HG02973 (cell line): ENCODE data around the gene OGDH.
"Not testable (repeated sequence)": the region's sequence is repeated elsewhere in the genome, so short reads cannot be mapped to it uniquely, and the experiment has no call there.

ENCODE experiments used
- ATAC-seq: cut with Tn5 transposase; IDR thresholded peaks from one replicate; pipeline ENCODE4 v1.9.1; 2021; ENCODE audit warnings: moderate library complexity; ENCODE audit not compliant: unreplicated experiment

The OGDH gene

DNA sequence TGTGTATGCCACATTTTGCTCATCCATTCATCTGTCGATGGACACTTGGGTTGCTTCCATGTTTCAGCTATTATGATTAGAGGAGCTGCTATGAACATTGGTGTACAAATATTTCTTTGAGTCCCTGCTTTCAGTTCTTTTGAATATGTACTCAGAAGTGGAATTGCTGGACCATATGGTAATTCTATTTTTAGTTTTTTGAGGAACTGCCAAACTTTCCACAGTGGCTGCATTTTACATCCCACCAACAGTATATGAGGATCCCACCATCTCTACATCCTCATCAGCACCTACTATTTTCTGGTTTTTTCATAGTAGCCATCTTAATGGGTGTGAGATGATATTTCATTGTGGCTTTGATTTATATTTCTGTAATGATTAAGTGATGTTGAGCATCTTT is 97.5 kb downstream of the OGDH start:
- ATAC-seq: no peak

- no peak for ATAC-seq
These were observed 99.0 kb downstream of the OGDH start for GRCh38 chr7:44705434-44705833.

GRCh38 chr7:44706788-44707557 is 100.5 kb downstream of the OGDH start:
- ATAC-seq: no peak

- ATAC-seq: no peak
These were observed 101.3 kb downstream of the OGDH start for GRCh38 chr7:44707558-44708230.

GRCh38 chr7:44709011-44709915 is 102.8 kb downstream of the OGDH start:
- ATAC-seq: no peak

GRCh38 chr7:44709945-44710596 is 103.6 kb downstream of the OGDH start:
- no peak for ATAC-seq

GRCh38 chr7:44711528-44711927 is 105.1 kb downstream of the OGDH start:
- no peak for ATAC-seq

- ATAC-seq: no peak
These were observed 105.6 kb downstream of the OGDH start for GRCh38 chr7:44712012-44712411.

- ATAC-seq: no peak
These were observed 106.7 kb downstream of the OGDH start for GRCh38 chr7:44713141-44713540.

DNA sequence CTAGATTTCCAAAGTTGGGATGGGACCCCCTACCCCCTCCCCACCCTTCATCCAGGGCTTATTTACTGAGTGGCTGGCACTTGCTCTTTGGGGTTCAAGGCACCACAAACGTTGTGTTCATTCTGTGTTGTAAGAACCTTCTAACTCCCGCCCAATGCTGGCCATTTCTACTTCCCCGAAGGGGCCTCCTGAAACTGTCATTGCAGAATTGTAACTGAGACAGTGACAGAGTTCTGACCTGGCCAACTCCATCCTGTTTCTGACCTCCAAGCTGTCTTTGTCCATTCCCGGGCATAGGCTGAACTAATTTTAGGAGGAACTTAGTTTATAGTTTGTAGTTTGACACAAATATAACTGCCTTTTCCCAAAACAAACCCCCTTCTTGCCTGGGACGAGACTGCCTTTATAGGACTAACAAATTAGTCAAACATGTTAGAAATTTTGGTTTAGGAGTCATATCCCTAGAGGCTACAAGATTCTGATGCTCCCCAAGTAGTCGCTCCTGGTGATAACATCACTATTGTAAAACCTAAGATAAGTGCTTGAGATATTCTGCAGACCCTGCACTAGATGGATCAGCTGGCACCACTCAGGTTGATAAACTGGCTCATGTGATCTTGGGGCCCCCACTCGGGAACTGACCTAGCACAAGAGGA is 107.4 kb downstream of the OGDH start:
- ATAC-seq: no peak

- ATAC-seq: no peak
These were observed 109.8 kb downstream of the OGDH start for GRCh38 chr7:44716205-44716604.

DNA sequence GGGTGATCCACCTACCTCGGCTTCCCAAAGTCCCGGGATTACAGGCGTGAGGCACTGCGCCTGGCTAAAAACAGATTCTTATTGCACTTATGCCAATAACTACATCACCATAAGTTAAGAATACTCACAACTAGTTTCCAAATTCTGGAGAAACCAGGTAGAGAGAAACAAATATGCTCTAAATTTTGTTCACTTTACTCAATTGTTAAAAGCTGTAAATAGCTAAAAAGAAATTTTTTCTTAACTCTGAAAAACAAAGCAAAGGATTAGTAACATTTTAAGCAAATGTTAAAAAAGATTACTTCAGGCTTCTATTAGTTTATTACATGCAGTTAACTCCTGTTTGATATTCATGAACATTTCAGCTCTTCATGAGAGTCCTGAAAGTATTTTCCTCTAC is 113.9 kb downstream of the OGDH start:
- ATAC-seq: no peak

- no peak for ATAC-seq
These were observed 117.8 kb downstream of the OGDH start for GRCh38 chr7:44724276-44724675.

DNA sequence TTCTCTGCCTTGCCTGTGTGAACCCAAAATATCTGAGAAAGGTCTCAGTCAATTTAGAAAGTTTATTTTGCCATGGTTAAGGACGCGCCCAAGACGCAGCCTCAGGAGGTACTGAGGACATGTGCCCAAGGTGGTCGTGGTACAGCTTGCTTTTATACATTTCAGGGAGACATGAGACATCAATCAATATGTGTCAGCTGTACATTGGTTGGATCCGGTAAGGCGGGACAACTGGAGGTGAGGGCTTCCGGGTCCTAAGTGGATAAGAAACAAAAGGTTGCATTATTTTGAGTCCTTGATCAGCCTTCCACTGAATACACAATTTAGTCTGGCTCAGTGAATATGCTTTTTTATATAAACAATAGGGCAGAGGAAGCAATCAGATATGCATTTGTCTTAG is 119.8 kb downstream of the OGDH start:
- ATAC-seq: not testable (repeated sequence)

DNA sequence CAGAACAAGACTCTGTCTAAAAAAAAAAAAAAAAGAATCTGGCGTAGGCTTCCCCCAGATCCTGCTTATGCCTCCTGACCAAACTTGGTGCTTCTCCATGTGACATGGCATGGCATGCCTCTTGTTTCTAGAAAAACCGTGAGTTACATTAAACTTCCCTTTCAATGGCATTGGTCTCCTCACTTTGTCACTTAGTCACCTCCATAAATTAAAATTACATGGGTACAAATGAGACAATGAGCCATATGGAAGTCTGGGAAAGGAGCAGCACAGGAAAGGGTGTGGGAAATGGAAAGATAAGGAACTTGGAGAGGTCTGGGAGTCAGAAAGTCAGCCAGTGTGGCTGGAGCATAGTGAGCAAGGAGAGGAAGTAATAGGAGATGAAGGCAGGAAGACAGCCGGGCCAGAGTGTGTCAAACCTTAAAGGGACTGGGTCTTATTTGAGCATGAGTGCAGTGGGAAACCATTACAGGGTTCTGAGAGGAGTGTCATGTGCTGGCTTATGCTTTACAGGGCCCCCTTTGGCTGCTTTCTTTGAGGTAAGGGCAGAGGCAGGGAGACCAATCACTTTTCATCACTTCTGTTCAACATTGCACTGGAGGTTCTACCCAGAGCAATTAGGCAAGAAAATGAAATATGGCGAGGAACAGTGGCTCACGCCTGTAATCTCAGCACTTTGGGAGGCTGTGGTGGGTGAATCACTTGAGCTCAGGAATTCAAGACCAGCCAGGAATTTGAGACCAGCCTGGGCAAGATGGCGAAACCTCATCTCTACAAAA is 120.9 kb downstream of the OGDH start:
- ATAC-seq: no peak

DNA sequence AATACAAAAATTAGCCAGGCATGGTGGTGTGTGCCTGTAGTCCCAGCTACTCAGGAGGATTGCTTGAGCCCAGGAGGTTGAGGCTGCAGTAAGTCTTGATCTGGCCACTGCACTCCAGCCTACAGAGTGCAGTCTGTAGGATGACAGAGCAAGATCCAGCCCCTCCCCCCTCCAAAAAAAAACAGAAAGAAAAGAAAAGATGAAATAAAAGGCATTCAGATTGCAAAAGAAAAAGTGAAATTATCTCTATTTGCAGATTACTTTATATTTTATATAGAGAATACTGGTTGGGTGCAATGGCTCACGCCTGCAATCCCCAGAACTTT is 121.5 kb downstream of the OGDH start:
- no peak for ATAC-seq

GRCh38 chr7:44729949-44730590 is 123.6 kb downstream of the OGDH start:
- no peak for ATAC-seq

DNA sequence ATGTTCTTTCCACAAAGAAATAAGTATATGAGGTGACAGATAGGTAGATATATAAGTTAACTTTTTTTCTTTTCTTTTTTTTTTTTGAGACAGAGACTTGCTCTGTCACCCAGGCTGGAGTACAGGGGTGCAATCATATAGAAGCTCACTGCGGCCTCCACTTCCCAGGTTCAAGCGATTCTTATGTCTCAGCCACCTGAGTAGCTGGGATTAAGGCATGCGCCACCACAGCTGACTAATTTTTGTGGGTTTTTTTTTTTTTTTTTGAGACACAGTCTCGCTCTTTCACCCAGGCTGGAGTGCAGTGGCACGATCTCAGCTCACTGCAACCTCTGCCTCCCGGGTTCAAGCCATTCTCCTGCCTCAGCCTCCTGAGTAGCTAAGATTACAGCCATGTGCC is 126.5 kb downstream of the OGDH start:
- not testable (repeated sequence) for ATAC-seq

DNA sequence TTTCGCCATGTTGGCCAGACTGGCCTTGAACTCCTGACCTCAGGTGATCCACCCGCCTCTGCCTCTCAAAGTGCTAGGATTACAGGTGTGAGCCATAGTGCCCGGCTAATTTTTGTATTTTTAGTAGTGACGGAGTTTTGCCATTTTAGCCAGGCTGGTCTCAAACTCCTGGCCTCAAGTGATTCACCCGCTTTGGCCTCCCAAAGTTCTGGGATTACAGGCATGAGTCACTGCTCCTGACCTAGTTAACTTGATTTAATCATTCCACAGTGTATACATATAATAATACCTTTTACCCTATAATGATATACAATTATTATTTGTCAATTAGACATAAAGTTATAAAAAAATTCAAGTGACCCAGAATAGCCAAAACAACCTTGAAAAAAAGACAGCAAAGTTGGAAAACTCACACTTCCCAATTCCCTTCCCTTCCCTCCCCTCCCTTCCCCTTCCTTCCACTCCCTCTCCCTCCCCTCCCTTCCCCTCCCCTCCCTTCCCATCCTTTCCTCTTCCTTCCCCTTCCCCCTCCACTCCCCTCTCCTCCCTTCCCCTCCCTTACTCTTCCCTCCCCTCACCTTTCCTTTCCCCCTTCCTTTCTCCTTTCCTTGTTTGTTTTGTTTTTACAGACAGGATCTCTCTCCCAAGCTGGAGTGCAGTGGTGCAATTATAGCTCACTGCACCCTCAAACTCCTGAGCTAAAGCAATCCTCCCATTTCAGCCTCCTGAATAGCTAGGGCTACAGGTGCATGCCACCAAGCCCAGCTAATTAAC is 127.5 kb downstream of the OGDH start:
- ATAC-seq: no peak
